Measurements from ENCODE around the gene CDH4.

Gene CDH4

GRCh38 chr20:61697666-61698597, 445.9 kb downstream of the CDH4 start:
- Histone ChIP-seq H2BK15ac (ENCODE audit: low read length) (no peak overlapping the region), H2BK12ac (ENCODE audit: low read length) (peak overlapping the region; percentile 77), H3K4me3 (ENCODE audit: low read length in 2 of 2) (no peak overlapping the region), H2AFZ (ENCODE audit: low read length) (no peak overlapping the region), H2BK120ac (ENCODE audit: low read depth, low read length) (no peak overlapping the region), H3K14ac (ENCODE audit: low read length) (peak overlapping the region; percentile 49), H4K91ac (ENCODE audit: low read depth, low read length, poor library complexity) (no peak overlapping the region), H2AK5ac (ENCODE audit: low read depth, low read length) (no peak overlapping the region), H3K27me3 (ENCODE audit: control insufficient read depth in 3 of 3, insufficient read depth in 3 of 3, low read depth in 1 of 3, low read length in 3 of 3) (no peaks in the 10 kb centered on the region), H3K36me3 (replicated peaks in 1 of 2; ENCODE audit: control insufficient read depth in 2 of 2, insufficient read depth in 2 of 2, low read length in 2 of 2) (no peaks in the 10 kb centered on the region), H3K4ac (ENCODE audit: low read length) (no peak overlapping the region), H3K4me1 (ENCODE audit: control insufficient read depth in 2 of 2, insufficient read depth in 1 of 2, low read depth in 1 of 2, low read length in 2 of 2) (peaks cover 11 to 13% of the 10 kb centered on the region in 2 donors), H3K79me1 (ENCODE audit: low read depth, low read length) (no peaks in the 10 kb centered on the region), H3K27ac (replicated peaks; ENCODE audit: low read length) (no peak overlapping the region), H2BK5ac (ENCODE audit: low read length) (no peak overlapping the region), H3K18ac (ENCODE audit: low read length) (peak overlapping the region; percentile 77), H3K9ac (ENCODE audit: low read depth, low read length, poor library complexity) (no peak overlapping the region), H4K8ac (ENCODE audit: low read depth, low read length) (no peak overlapping the region), H3K9me3 (replicated peaks in 1 of 2; ENCODE audit: control insufficient read depth in 2 of 2, insufficient read depth in 1 of 2, low read depth in 1 of 2, low read length in 2 of 2) (no peaks in the 10 kb centered on the region), H3K23ac (ENCODE audit: low read depth, low read length, poor library complexity) (no peak overlapping the region), H3K4me2 (ENCODE audit: insufficient read depth, low read length, poor library complexity, severe bottlenecking) (no peak overlapping the region)
- WGBS, 2 donors (ENCODE audit: extremely low coverage in 2 of 2, insufficient read length in 2 of 2, insufficient replicate concordance in 1 of 2): no CpG with 5 or more reads among the region's 33 CpGs
- no peak for DNase-seq (ENCODE audit: low spot score)

GRCh38 chr20:61698598-61699494, 446.8 kb downstream of the CDH4 start:
- Histone ChIP-seq H3K4me2 (ENCODE audit: insufficient read depth, low read length, poor library complexity, severe bottlenecking) (no peak overlapping the region), H3K36me3 (replicated peaks in 1 of 2; ENCODE audit: control insufficient read depth in 2 of 2, insufficient read depth in 2 of 2, low read length in 2 of 2) (no peaks in the 10 kb centered on the region), H3K14ac (ENCODE audit: low read length) (peak overlapping the region; percentile 49), H3K9ac (ENCODE audit: low read depth, low read length, poor library complexity) (no peak overlapping the region), H2BK12ac (ENCODE audit: low read length) (no peak overlapping the region), H3K4me3 (ENCODE audit: low read length in 2 of 2) (no peak overlapping the region), H3K27me3 (ENCODE audit: control insufficient read depth in 3 of 3, insufficient read depth in 3 of 3, low read depth in 1 of 3, low read length in 3 of 3) (no peaks in the 10 kb centered on the region), H4K8ac (ENCODE audit: low read depth, low read length) (peak overlapping the region; percentile 68), H2AK5ac (ENCODE audit: low read depth, low read length) (peak overlapping the region; percentile 16), H3K23ac (ENCODE audit: low read depth, low read length, poor library complexity) (no peak overlapping the region), H3K18ac (ENCODE audit: low read length) (peak overlapping the region; percentile 77), H3K9me3 (replicated peaks in 1 of 2; ENCODE audit: control insufficient read depth in 2 of 2, insufficient read depth in 1 of 2, low read depth in 1 of 2, low read length in 2 of 2) (no peaks in the 10 kb centered on the region), H2BK5ac (ENCODE audit: low read length) (no peak overlapping the region), H3K4me1 (ENCODE audit: control insufficient read depth in 2 of 2, insufficient read depth in 1 of 2, low read depth in 1 of 2, low read length in 2 of 2) (peaks cover 10 to 13% of the 10 kb centered on the region in 2 donors), H4K91ac (ENCODE audit: low read depth, low read length, poor library complexity) (no peak overlapping the region), H3K79me1 (ENCODE audit: low read depth, low read length) (no peaks in the 10 kb centered on the region), H2AFZ (ENCODE audit: low read length) (no peak overlapping the region), H3K4ac (ENCODE audit: low read length) (no peak overlapping the region), H3K27ac (replicated peaks; ENCODE audit: low read length) (no peak overlapping the region), H2BK120ac (ENCODE audit: low read depth, low read length) (peak overlapping the region; percentile 19), H2BK15ac (ENCODE audit: low read length) (no peak overlapping the region)
- no peak for DNase-seq (ENCODE audit: low spot score)
- WGBS, 2 donors (ENCODE audit: extremely low coverage in 2 of 2, insufficient read length in 2 of 2, insufficient replicate concordance in 1 of 2): no CpG with 5 or more reads among the region's 25 CpGs

GRCh38 chr20:61699495-61700374, 447.7 kb downstream of the CDH4 start:
- no peaks in the 10 kb centered on the region for H3K36me3 ChIP-seq (replicated peaks in 1 of 2; ENCODE audit: control insufficient read depth in 2 of 2, insufficient read depth in 2 of 2, low read length in 2 of 2)
- H2AFZ ChIP-seq (ENCODE audit: low read length): no peak overlapping the region
- no peaks in the 10 kb centered on the region for H3K27me3 ChIP-seq (ENCODE audit: control insufficient read depth in 3 of 3, insufficient read depth in 3 of 3, low read depth in 1 of 3, low read length in 3 of 3)
- WGBS, 2 donors (ENCODE audit: extremely low coverage in 2 of 2, insufficient read length in 2 of 2, insufficient replicate concordance in 1 of 2): no CpG with 5 or more reads among the region's 31 CpGs
- no peak overlapping the region for H3K27ac ChIP-seq (replicated peaks; ENCODE audit: low read length)
- no peak overlapping the region for H3K18ac ChIP-seq (ENCODE audit: low read length)
- no peak overlapping the region for H2BK120ac ChIP-seq (ENCODE audit: low read depth, low read length)
- no peak overlapping the region for H3K4me3 ChIP-seq (ENCODE audit: low read length in 2 of 2)
- H3K23ac ChIP-seq (ENCODE audit: low read depth, low read length, poor library complexity): no peak overlapping the region
- H2BK5ac ChIP-seq (ENCODE audit: low read length): peak overlapping the region; percentile 25
- H2AK5ac ChIP-seq (ENCODE audit: low read depth, low read length): no peak overlapping the region
- H4K8ac ChIP-seq (ENCODE audit: low read depth, low read length): no peak overlapping the region
- H4K91ac ChIP-seq (ENCODE audit: low read depth, low read length, poor library complexity): no peak overlapping the region
- no peak overlapping the region for H3K14ac ChIP-seq (ENCODE audit: low read length)
- peak overlapping the region; percentile 44 for H2BK12ac ChIP-seq (ENCODE audit: low read length)
- no peak overlapping the region for H2BK15ac ChIP-seq (ENCODE audit: low read length)
- H3K9me3 ChIP-seq (replicated peaks in 1 of 2; ENCODE audit: control insufficient read depth in 2 of 2, insufficient read depth in 1 of 2, low read depth in 1 of 2, low read length in 2 of 2): no peaks in the 10 kb centered on the region
- DNase-seq (ENCODE audit: low spot score): peak; percentile 12
- peaks cover 10 to 13% of the 10 kb centered on the region in 2 donors for H3K4me1 ChIP-seq (ENCODE audit: control insufficient read depth in 2 of 2, insufficient read depth in 1 of 2, low read depth in 1 of 2, low read length in 2 of 2)
- no peaks in the 10 kb centered on the region for H3K79me1 ChIP-seq (ENCODE audit: low read depth, low read length)
- no peak overlapping the region for H3K9ac ChIP-seq (ENCODE audit: low read depth, low read length, poor library complexity)
- no peak overlapping the region for H3K4me2 ChIP-seq (ENCODE audit: insufficient read depth, low read length, poor library complexity, severe bottlenecking)
- H3K4ac ChIP-seq (ENCODE audit: low read length): no peak overlapping the region
